ELF-1 (cell line): ENCODE measurements around the gene AKR1C1.
"Not testable (repeated sequence)": the region's sequence is repeated elsewhere in the genome, so short reads cannot be mapped to it uniquely, and the experiment has no call there.

Source experiments
- DNase-seq: peaks from one replicate; pipeline ENCODE4 v3.0.0-alpha.2; 2016; ENCODE audit warnings: low read depth, low spot score

Gene AKR1C1

DNA sequence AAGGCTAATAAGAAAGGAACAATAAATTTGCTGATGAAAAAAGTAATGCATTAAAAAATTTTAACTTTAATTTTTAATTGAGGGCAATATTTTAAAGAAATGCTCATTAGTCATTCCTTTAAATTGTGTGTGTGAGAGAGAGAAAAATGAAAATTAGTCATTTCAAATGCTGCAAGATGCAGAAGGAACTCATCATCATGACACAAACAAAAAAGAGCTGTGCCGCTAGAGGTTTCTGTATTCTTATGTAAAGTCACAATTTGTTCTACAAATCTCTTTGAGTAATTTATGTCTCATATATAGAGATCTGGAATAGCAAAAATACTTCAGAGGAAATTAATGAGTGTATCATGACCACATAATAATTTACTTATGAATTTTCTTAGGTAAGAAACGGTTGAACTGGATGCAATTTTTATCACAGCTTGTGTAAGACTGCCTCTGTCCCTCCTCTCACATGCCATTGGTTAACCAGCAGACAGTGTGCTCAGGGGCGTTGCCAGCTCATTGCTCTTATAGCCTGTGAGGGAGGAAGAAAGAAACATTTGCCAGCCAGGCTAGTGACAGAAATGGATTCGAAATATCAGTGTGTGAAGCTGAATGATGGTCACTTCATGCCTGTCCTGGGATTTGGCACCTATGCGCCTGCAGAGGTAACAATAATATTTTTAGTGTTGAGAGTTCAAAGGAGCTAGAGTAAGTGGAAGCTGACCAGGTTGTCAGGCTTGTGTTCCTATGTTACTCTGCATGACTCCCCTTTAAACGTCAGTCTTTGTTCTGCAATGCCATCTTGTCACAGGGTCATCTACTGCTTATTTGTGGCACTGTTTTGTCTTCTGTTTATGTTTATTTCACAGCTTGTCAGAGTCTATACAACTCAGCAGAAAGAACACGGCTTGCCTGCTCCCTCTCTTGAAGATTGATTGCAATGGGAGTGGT lies at the start of gene AKR1C1:
Gene AKR1C1 (plus strand): TSS at position 540 of the 939 bp plus-strand sequence. CDS start 30 bp downstream, at position 570.
- DNase-seq, result not testable (repeated sequence)

GRCh38 chr10:4914213-4914850 lies 48.9 kb upstream of the AKR1C1 start:
- DNase-seq, result no peak

- DNase-seq, result no peak
Observed at GRCh38 chr10:4916086-4916716, 47.0 kb upstream of the AKR1C1 start.

- no peak for DNase-seq
Observed at GRCh38 chr10:4918236-4918635, 45.0 kb upstream of the AKR1C1 start.

GRCh38 chr10:4924482-4924881 lies 38.7 kb upstream of the AKR1C1 start:
- DNase-seq, result not testable (repeated sequence)

DNA sequence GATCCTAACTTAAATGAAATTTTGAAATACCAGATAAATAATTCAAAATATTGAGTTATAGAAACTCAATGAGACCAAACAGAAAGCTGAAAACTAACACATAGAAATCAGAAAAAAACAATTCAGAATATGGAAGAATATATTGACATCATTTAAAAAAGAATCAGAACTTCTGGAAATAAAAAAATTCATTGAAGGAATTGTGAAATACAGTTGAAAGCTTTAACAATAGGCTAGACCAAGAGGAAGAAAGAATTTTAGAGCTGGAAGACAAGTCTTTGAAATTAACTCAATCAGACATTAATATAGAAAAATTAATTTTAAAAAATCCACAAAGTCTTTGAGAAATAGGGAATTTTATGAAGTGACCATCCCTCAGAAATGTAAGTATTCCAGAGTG lies 36.8 kb upstream of the AKR1C1 start:
- no peak for DNase-seq

DNA sequence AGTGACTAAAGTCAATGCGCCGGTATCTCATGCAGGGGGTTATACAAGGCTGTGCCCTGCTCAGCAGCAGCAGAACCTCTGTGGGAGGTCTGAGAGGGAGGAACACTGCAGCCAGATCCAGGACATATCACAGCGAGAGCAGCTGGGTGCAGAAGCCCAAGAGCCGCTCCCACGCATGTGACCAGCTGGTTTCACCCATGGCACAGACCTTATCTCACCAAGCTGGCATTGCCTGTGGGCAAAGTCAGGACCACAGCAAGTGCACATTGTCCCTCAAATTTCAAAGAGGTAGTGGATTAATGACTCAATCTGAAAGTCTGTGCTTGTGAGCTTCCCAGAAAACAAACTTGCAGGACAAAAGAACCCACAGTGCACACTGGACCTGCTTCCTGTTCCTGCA lies 31.6 kb upstream of the AKR1C1 start:
- DNase-seq, result no peak

- DNase-seq, result no peak
Observed at GRCh38 chr10:4934391-4934987, 28.7 kb upstream of the AKR1C1 start.

GRCh38 chr10:4937346-4937745 lies 25.9 kb upstream of the AKR1C1 start:
- DNase-seq, result no peak

DNA sequence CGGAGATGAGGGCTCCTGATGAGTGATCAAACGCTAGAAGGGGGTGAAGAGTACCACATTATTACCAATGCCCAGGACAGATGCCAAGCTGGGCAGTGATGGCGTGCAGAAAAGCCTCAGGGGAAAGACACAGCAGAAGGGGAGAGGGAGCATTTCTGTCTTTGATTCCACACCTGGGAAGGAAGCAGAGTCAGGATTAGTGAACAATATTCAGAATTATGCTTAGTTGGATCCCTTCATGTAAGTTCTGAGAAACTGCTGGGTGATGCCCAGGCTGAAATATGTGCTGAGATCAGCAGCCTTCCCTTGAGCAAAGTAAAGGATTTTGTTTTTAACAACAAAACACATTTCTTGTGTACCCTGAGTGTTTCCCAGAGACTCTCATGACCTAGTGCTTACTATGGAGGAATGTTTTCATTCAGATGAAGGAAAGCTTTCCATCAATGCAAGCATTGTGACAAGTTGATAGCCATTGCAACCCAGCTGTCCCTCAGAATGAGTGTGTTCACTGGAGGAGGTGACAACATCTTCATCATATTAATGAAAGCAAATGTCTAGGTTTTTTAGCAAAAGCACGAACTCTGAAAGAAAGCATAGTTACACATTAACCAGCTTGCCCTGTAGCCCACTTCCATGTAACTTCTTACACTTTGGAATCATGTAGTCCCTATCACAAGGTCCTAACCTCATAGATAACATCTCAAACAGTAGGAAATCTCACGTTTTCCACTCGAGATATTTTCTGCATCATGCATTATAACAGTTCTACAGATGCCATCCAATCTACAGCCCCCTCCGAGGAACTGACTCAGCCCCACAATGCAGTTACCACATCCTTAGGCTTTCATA lies 23.8 kb upstream of the AKR1C1 start:
- DNase-seq, result no peak

DNA sequence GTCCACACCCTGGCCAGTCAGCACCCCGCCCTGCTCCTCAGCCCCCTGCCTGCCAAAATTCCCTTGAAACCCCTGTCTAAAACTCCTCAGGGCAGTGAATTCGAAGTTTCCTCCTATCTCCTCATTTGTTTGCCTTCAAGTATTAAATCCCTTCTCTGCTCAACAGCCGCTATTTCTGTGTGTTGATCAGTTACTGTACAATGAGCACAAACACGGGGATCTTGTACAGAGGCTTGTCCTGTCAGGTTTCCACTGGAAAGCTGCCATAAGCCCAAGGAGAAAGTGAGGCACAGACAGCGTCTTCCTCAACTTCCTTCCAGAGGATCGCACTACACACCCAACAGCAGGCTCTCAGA lies 23.2 kb upstream of the AKR1C1 start:
- DNase-seq, result not testable (repeated sequence)

DNA sequence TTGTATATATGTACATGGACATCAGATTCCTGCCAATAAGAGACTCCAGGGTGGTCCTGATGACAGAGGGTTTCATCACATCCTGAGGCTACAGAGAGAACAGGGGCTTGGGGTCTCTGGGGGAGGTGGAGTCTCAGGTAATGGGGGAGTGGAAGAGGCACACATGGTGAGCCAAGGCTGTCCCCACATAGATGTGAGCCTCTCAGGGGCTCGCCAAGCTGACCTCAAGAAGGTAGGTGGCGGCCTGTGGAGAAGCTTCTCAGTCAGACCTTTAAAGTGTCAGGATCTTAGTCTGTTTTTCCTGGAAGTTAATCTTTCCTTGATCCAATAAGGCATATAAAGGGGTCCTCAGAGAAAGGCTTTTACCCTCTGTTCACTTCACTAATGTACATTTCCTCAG lies 22.3 kb upstream of the AKR1C1 start:
- DNase-seq, result not testable (repeated sequence)

- no peak for DNase-seq
Observed at GRCh38 chr10:4941540-4942330, 21.5 kb upstream of the AKR1C1 start.

GRCh38 chr10:4942931-4943330 lies 20.3 kb upstream of the AKR1C1 start:
- DNase-seq, result not testable (repeated sequence)

GRCh38 chr10:4943416-4943815 lies 19.8 kb upstream of the AKR1C1 start:
- DNase-seq, result not testable (repeated sequence)

DNA sequence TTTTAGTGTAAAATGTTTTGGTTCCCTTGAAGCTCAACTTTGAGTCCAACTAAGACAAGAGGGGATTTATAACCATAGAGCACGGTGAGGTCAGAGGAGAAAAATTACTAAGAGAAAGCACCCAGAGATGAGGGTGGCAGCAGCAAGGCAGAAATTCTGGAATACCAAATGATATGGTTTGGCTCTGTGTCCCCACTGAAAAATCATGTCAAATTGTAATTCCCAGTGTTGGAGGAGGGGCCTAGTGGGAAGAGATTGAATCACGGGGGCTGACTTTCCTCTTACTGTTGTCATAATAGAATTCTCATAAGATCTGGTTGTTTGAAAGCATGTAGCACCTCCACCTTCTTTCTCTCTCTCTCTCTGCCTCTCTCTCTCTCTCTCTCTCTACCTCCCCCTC lies 19.4 kb upstream of the AKR1C1 start:
- DNase-seq, result no peak

GRCh38 chr10:4944841-4945240 lies 18.4 kb upstream of the AKR1C1 start:
- DNase-seq, result peak; percentile 15

DNA sequence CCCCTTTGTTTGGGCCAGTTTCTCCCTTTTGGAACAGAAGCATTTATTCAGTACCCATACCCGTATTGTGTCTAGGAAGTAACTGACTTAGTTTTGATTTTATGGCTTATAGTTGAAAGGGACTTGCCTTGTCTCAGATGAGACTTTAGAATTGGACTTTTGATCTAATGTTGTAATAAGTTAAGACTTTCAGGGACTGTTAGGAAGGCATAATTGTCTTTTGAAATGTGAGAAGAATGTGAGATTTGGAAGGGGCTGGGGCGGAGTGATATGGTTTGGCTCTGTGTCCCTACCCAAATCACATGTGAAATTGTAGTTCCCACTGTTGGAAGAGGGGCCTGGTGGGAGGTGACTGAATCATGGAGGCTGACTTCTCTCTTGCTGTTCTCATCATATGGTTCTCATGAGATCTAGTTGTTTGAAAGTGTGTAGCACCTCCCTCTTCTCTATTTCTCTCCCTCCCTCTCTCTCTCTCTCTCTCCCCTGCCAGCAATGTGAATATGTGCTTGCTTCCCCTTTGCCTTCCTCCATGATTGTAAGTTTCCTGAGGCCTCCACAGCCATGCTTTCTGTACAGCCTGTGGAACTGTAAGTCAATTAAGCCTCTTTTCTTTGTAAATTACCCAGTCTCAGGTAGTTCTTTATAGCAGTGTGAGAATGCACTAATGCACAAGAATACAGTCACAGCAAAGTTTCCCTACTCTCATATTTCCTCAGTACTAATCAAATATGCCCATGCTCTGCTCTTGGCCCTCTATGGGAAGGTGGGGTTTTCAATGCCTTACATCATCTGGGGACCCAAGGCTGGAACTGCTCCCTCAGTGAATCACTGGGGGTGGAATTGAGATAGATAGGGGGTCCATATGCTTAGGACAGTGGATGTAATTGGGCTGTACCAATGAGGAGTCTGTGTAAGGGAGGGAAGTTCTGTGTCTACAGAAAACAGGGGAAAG lies 17.2 kb upstream of the AKR1C1 start:
- no peak for DNase-seq

GRCh38 chr10:4947039-4947634 lies 16.1 kb upstream of the AKR1C1 start:
- DNase-seq, result no peak
